Ascending aorta (tissue), 2 donors: ENCODE results near the gene UXT. TPM values are rescaled to one million over a fixed set of nuclear protein-coding genes. Genes with fewer than 3 reads are reported as not detected.

ENCODE experiments used
- DNase-seq, 2 donors: peaks; one replicate each; pipeline ENCODE4 v3.0.0-alpha.2; 2019; ENCODE audit warnings: low spot score in 2 of 2
- H3K27ac ChIP-seq, 2 donors: fragments of 200-600 bp; sonication (generic); one replicate each; pipeline ENCODE4 v1.5.1; 2016 to 2017; ENCODE audit warnings: mild to moderate bottlenecking in 1 of 2
- H3K27me3 ChIP-seq: fragments of 200-600 bp; sonication (generic); one replicate; pipeline ENCODE4 v1.5.1; 2017
- H3K36me3 ChIP-seq, 2 donors: fragments of 200-600 bp; sonication (generic); one replicate each; pipeline ENCODE4 v1.5.1; 2016
- H3K4me1 ChIP-seq, 2 donors: fragments of 200-600 bp; sonication (generic); one replicate each; pipeline ENCODE4 v1.5.1; 2016 to 2017; ENCODE audit warnings: mild to moderate bottlenecking in 1 of 2
- H3K4me3 ChIP-seq, 2 donors: fragments of 200-600 bp; sonication (generic); one replicate each; pipeline ENCODE4 v1.5.1; 2016 to 2017; ENCODE audit warnings: mild to moderate bottlenecking in 1 of 2
- H3K9me3 ChIP-seq, 2 donors: fragments of 200-600 bp; sonication (generic); one replicate each; pipeline ENCODE4 v1.5.1; 2016
- CTCF ChIP-seq, 3 experiments: fragments of 200-600 bp in 2 of 3; fragments of 450-650 bp in 1 of 3; sonication (generic) in 2 of 3; IDR thresholded peaks; one replicate each; pipeline ENCODE4 v1.5.1; 2016 to 2019; ENCODE audit warnings: antibody characterized with exemption in 3 of 3, mild to moderate bottlenecking in 1 of 3, moderate library complexity in 1 of 3
- intact Hi-C: fragments of 100-400 bp; cut with DNase I; formaldehyde crosslinking; loops from one replicate; pipeline ENCODE4 v1.15.1; 2023
- total RNA-seq: library from RNA; depleted of rRNA; stranded (reverse); fragments of >200 nt; gene quantifications from one replicate; pipeline ENCODE4 v1.1.0, GENCODE V29; 2016

UXT gene
- total RNA-seq, 1 donor from 2014 or later = 63.6 TPM

DNA sequence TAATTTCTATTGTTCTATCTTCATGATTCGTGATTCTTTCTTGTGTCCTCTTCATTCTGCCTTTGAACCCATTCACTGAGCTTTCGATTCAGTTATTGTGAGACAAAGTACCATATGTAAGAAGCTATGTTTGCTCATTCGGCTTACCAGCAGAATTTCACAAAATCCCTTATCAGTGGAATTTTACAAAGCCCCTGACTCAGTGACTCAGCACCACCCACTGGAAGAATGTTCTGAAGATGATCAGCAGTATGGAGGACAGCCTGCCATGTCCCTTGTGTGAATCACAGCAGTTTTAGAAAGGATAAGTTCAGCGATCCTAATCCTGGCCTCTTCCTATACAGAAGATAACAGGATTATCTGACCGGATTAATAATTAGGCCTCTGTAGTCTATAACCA is 5.8 kb upstream of the UXT start:
- no peak for TF ChIP-seq CTCF (IDR thresholded peaks at IDR 0.05)
- no peak for DNase-seq
- Histone ChIP-seq H3K36me3 (no peaks in the 10 kb centered on the region), H3K4me1 (no peaks in the 10 kb centered on the region), H3K9me3 (no peaks in the 10 kb centered on the region), H3K27me3 (no peaks in the 10 kb centered on the region), H3K4me3 (no peak overlapping the region), H3K27ac (no peak overlapping the region)
- intact Hi-C loops = no loop called here

GRCh38 chrX:47662144-47662657 is 3.2 kb upstream of the UXT start:
- intact Hi-C loops = no loop called here
- TF ChIP-seq CTCF (IDR thresholded peaks at IDR 0.05) = no peak
- Histone ChIP-seq H3K27me3 (no peaks in the 10 kb centered on the region), H3K9me3 (no peaks in the 10 kb centered on the region), H3K4me3 (no peak overlapping the region), H3K36me3 (no peaks in the 10 kb centered on the region), H3K27ac (no peak overlapping the region), H3K4me1 (no peaks in the 10 kb centered on the region)
- DNase-seq = no peak

DNA sequence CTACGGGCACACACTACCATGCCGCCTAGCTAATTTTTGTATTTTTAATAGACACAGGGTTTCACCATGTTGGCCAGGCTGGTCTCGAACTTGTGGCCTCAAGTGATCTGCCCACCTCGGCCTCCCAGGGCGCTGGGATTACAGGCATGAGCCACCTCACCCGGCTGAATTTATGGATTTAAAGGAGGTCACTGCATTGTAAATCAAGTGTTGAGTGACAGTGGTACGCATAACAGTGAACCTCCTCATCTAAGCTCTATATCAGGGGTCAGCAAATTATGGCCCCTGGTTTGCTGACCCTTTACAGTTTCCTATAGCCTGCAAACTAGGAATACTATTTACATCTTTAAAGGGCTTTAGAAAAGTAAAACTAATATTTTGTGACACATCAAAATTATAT is 2.6 kb upstream of the UXT start:
- Histone ChIP-seq H3K27ac (no peak overlapping the region), H3K4me3 (no peak overlapping the region), H3K4me1 (no peaks in the 10 kb centered on the region), H3K36me3 (peaks cover 0 to 6% of the 10 kb centered on the region in 2 donors), H3K9me3 (no peaks in the 10 kb centered on the region), H3K27me3 (no peaks in the 10 kb centered on the region)
- no peak for DNase-seq
- intact Hi-C loops = no loop called here
- no peak for TF ChIP-seq CTCF (IDR thresholded peaks at IDR 0.05)

- Histone ChIP-seq H3K27ac (peak overlapping the region; percentile 95 to 96), H3K27me3 (no peaks in the 10 kb centered on the region), H3K4me1 (no peaks in the 10 kb centered on the region), H3K4me3 (peak overlapping the region; percentile 58 to 74), H3K36me3 (peaks cover 0 to 8% of the 10 kb centered on the region in 2 donors), H3K9me3 (no peaks in the 10 kb centered on the region)
- DNase-seq = no peak
- TF ChIP-seq CTCF (IDR thresholded peaks at IDR 0.05) = no peak
- intact Hi-C loops = loop anchor here (1.0 to 10.0 kb wide), 4 partner anchors 9 to 465 kb away; partner anchors contain the start of genes ELK1, UBA1 and ZNF81
Measured at GRCh38 chrX:47659421-47659726, 394 bp upstream of the UXT start.

- no peaks in the 10 kb centered on the region for H3K27me3 ChIP-seq
- intact Hi-C loops = loop anchor here (10.0 kb wide), 3 partner anchors 177 to 463 kb away; partner anchors contain the start of genes UBA1 and ZNF81
- H3K4me3 ChIP-seq = peak overlapping the region; percentile 58 to 74
- no peak for DNase-seq
- H3K27ac ChIP-seq = peak overlapping the region; percentile 95 to 96
- TF ChIP-seq CTCF (IDR thresholded peaks at IDR 0.05) = no peak
- peaks cover 0 to 8% of the 10 kb centered on the region in 2 donors for H3K36me3 ChIP-seq
- no peaks in the 10 kb centered on the region for H3K4me1 ChIP-seq
- H3K9me3 ChIP-seq = no peaks in the 10 kb centered on the region
Measured at GRCh38 chrX:47658301-47658683, 688 bp downstream of the UXT start.
